Liver (tissue), 9 donors: ENCODE results near the gene DOCK9. TPM values are rescaled to one million over a fixed set of nuclear protein-coding genes. Genes with fewer than 3 reads are reported as not detected.
A peak's percentile ranks its signal among the peaks of the same experiment; 100 is the strongest.

ENCODE experiments used
- DNase-seq: peaks from one replicate; pipeline ENCODE4 v3.0.0-alpha.2; 2017; ENCODE audit warnings: low spot score
- H3K27ac ChIP-seq, 2 donors: one replicate each; pipeline ENCODE4 v1.7.0; 2013; ENCODE audit warnings: inconsistent platforms in 2 of 2, low read length in 2 of 2, control low read depth in 1 of 2, low read depth in 1 of 2, mild to moderate bottlenecking in 1 of 2
- H3K27me3 ChIP-seq, 4 donors: one replicate each; pipeline versions ENCODE4 v1.6.1 to v1.7.0; 2013; ENCODE audit warnings: low read length in 3 of 4, inconsistent platforms in 1 of 4, mild to moderate bottlenecking in 1 of 4, moderate library complexity in 1 of 4; ENCODE audit not compliant: control insufficient read depth in 4 of 4, insufficient read depth in 4 of 4
- H3K36me3 ChIP-seq, 4 donors: one replicate each; pipeline versions ENCODE4 v1.6.1 to v1.7.0; 2013; ENCODE audit warnings: low read length in 3 of 4, mild to moderate bottlenecking in 3 of 4, low read depth in 1 of 4, moderate library complexity in 1 of 4; ENCODE audit not compliant: control insufficient read depth in 4 of 4, insufficient read depth in 3 of 4
- H3K4me1 ChIP-seq, 4 donors: one replicate each; pipeline versions ENCODE4 v1.6.1 to v1.7.0; 2013; ENCODE audit warnings: low read length in 3 of 4, mild to moderate bottlenecking in 3 of 4, moderate library complexity in 1 of 4; ENCODE audit not compliant: control insufficient read depth in 4 of 4, insufficient read depth in 4 of 4
- H3K4me3 ChIP-seq, 3 donors: one replicate each; pipeline versions ENCODE4 v1.6.1 to v1.7.0; 2013; ENCODE audit warnings: low read length in 3 of 3, control low read depth in 1 of 3, low read depth in 1 of 3, mild to moderate bottlenecking in 1 of 3
- H3K9ac ChIP-seq, 2 donors: one replicate each; pipeline ENCODE4 v1.7.0; 2013; ENCODE audit warnings: low read length in 2 of 2, mild to moderate bottlenecking in 2 of 2, moderate library complexity in 2 of 2, control low read depth in 1 of 2, low read depth in 1 of 2
- H3K9me3 ChIP-seq, 4 donors: one replicate each; pipeline versions ENCODE4 v1.6.1 to v1.7.0; 2013; ENCODE audit warnings: low read length in 3 of 4; ENCODE audit not compliant: control insufficient read depth in 4 of 4
- CTCF ChIP-seq: fragments of 150-350 bp; IDR thresholded peaks from 2 replicates; pipeline ENCODE4 v1.5.1; 2017; ENCODE audit warnings: improper control_type of control experiment, low read depth, low read length; ENCODE audit not compliant: missing input control
- EGR1 ChIP-seq, 2 donors: IDR thresholded peaks; 2 replicates each; pipeline ENCODE4 v1.6.1; 2016 to 2018; ENCODE audit warnings: antibody characterized with exemption in 2 of 2, low read depth in 2 of 2
- FOXA1 ChIP-seq: IDR thresholded peaks from 2 replicates; pipeline ENCODE4 v1.6.1; 2016; ENCODE audit warnings: antibody characterized with exemption
- FOXA2 ChIP-seq: IDR thresholded peaks from 2 replicates; pipeline ENCODE4 v1.6.1; 2016; ENCODE audit warnings: antibody characterized with exemption
- GABPA ChIP-seq, 2 donors: IDR thresholded peaks in 1 of 2; conservative IDR thresholded peaks in 1 of 2; 2 replicates each; pipeline ENCODE4 v1.6.1; 2016; ENCODE audit warnings: antibody characterized with exemption in 2 of 2, mild to moderate bottlenecking in 1 of 2, moderate library complexity in 1 of 2
- HNF4A ChIP-seq, 2 donors: conservative IDR thresholded peaks; 2 replicates each; pipeline ENCODE4 v1.6.1; 2016; ENCODE audit warnings: antibody characterized with exemption in 2 of 2, mild to moderate bottlenecking in 2 of 2
- HNF4G ChIP-seq: IDR thresholded peaks from 2 replicates; pipeline ENCODE4 v1.6.1; 2016; ENCODE audit warnings: antibody characterized with exemption
- JUND ChIP-seq, 2 donors: IDR thresholded peaks; 2 replicates each; pipeline ENCODE4 v1.6.1; 2016; ENCODE audit warnings: antibody characterized with exemption in 2 of 2
- NR2F2 ChIP-seq: IDR thresholded peaks from 2 replicates; pipeline ENCODE4 v1.6.1; 2016; ENCODE audit warnings: antibody characterized with exemption
- RAD21 ChIP-seq, 2 donors: IDR thresholded peaks; 2 replicates each; pipeline ENCODE4 v1.6.1; 2016; ENCODE audit warnings: antibody characterized with exemption in 2 of 2, mild to moderate bottlenecking in 2 of 2
- RXRA ChIP-seq, 2 donors: IDR thresholded peaks; 2 replicates each; pipeline ENCODE4 v1.6.1; 2017 to 2018; ENCODE audit warnings: antibody characterized with exemption in 2 of 2, mild to moderate bottlenecking in 1 of 2
- SP1 ChIP-seq: IDR thresholded peaks from 2 replicates; pipeline ENCODE4 v1.6.1; 2018; ENCODE audit warnings: antibody characterized with exemption, mild to moderate bottlenecking
- TAF1 ChIP-seq: conservative IDR thresholded peaks from 2 replicates; pipeline ENCODE4 v1.6.1; 2016; ENCODE audit warnings: antibody characterized with exemption, mild to moderate bottlenecking
- YY1 ChIP-seq: IDR thresholded peaks from 2 replicates; pipeline ENCODE4 v1.6.1; 2016; ENCODE audit warnings: antibody characterized with exemption, mild to moderate bottlenecking
- ZBTB33 ChIP-seq: IDR thresholded peaks from 2 replicates; pipeline ENCODE4 v1.6.1; 2016; ENCODE audit warnings: antibody characterized with exemption
- WGBS: extraction: QIAGEN DNeasy Blood & Tissue Kit; methylation state at CpG from one replicate; pipeline ENCODE4 v1.1.7; 2013; 5-methylcytosine and 5-hydroxymethylcytosine counted together
- polyA plus RNA-seq, 2 donors: library from polyadenylated mRNA; stranded (reverse) in 1 of 2; unstranded in 1 of 2; fragments of 200-250 nt in 1 of 2; fragments of >200 nt in 1 of 2; fragmentation: Nextera tagmentation in 1 of 2; extraction: Ambion mirVana in 1 of 2; gene quantifications; one replicate each; pipeline versions ENCODE4 v1.2.1 to v1.2.3, GENCODE V29; 2013 to 2015
- total RNA-seq, 2 donors: library from RNA; depleted of rRNA; stranded (reverse); fragments of >200 nt; gene quantifications; one replicate each; pipeline ENCODE4 v1.2.3, GENCODE V29; 2014
- TF ChIP-seq, protein P1 (sequence below): IDR thresholded peaks from 2 replicates; pipeline ENCODE4 v1.6.1; 2016; ENCODE audit warnings: antibody characterized with exemption
- TF ChIP-seq, protein P2 (sequence below): IDR thresholded peaks from 2 replicates; pipeline ENCODE4 v1.6.1; 2016; ENCODE audit warnings: antibody characterized with exemption
- TF ChIP-seq, protein P3 (sequence below): IDR thresholded peaks from 2 replicates; pipeline ENCODE4 v1.6.1; 2016; ENCODE audit warnings: antibody characterized with exemption, mild to moderate bottlenecking
- donor health status: healthy.
- donor health status: healthy.
- donor health status: healthy.
- donor health status: healthy.
- donor health status: healthy.

DOCK9 gene
- total and polyA plus RNA-seq, 4 donors, result 5.4 to 31.3 (median 10.6) TPM

DNA sequence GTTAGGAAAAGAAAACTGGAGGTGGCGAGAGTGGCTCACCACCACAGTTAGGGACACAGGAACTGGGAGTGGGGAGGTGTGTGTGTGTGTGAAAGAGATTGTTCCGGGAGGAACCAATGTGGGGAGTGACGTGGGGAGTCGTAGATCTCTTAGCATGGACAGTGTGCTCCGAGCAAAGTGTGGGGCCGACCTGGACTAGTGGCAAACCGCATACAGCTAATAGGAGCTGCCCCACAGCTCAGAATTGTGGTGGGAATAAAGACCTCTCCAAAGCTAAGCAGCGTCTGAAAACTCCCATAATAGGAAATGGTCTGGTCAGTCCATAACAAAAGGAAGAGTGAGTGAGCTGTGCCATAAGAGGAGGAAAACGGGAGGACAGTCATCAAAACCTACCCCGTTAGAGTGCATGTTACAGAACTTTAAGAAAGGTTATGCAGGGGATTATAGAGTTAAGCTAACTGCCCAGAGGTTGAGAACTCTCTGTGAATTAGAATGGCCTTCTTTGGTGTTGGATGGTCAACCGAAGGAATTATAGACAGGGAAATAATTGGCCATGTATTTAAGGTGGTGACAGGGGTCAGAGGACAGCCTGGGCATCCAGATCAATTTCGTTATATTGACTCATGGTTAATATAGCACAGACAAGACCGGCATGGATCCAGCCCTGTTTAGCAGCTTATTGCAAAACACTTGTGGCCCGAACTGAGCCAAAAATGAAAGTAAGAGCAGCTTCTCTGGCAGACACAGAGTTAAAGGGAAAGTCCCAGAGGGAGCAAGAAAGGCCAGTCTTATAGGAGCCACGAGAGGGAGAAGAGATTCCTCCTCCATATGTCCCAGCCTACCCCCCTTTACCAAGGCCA lies 216.5 kb downstream of the DOCK9 start:
- Histone ChIP-seq H3K27me3 (no peaks in the 10 kb centered on the region), H3K9me3 (no peaks in the 10 kb centered on the region), H3K4me1 (peaks cover 2 to 33% (median 27%) of the 10 kb centered on the region in 4 donors), H3K36me3 (no peaks in the 10 kb centered on the region), H3K4me3 (peak overlapping the region; percentile 6 to 64 (median 37)), H3K27ac (peak overlapping the region; percentile 40 to 58), H3K9ac (peak overlapping the region in 1 of 2 donors; percentile 49)
- TF ChIP-seq RXRA (IDR thresholded peaks at IDR 0.05) (peak; percentile 86 to 90), ZBTB33 (peak; percentile 61), HNF4A (conservative IDR thresholded peaks at IDR 0.05) (peak; percentile 87 to 91), TAF1 (no peak), EGR1 (IDR thresholded peaks at IDR 0.05; ENCODE audit: low read depth in 2 of 2) (peak in 1 of 2 donors; percentile 58), YY1 (peak; percentile 82), NR2F2 (peak; percentile 78), SP1 (peak; percentile 86), FOXA1 (peak; percentile 35), HNF4G (peak; percentile 60), JUND (IDR thresholded peaks at IDR 0.05) (peak in 1 of 2 donors; percentile 65), FOXA2 (peak; percentile 65), GABPA (IDR thresholded peaks at IDR 0.05 in 1 of 2, conservative IDR thresholded peaks at IDR 0.05 in 1 of 2) (no peak), CTCF (no peak), RAD21 (IDR thresholded peaks at IDR 0.05) (peak; percentile 56 to 67)
- TF ChIP-seq, protein P1, sequence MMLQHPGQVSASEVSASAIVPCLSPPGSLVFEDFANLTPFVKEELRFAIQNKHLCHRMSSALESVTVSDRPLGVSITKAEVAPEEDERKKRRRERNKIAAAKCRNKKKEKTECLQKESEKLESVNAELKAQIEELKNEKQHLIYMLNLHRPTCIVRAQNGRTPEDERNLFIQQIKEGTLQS, result peak; percentile 37
- TF ChIP-seq, protein P2, sequence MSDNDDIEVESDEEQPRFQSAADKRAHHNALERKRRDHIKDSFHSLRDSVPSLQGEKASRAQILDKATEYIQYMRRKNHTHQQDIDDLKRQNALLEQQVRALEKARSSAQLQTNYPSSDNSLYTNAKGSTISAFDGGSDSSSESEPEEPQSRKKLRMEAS, result peak; percentile 92
- TF ChIP-seq, protein P3, sequence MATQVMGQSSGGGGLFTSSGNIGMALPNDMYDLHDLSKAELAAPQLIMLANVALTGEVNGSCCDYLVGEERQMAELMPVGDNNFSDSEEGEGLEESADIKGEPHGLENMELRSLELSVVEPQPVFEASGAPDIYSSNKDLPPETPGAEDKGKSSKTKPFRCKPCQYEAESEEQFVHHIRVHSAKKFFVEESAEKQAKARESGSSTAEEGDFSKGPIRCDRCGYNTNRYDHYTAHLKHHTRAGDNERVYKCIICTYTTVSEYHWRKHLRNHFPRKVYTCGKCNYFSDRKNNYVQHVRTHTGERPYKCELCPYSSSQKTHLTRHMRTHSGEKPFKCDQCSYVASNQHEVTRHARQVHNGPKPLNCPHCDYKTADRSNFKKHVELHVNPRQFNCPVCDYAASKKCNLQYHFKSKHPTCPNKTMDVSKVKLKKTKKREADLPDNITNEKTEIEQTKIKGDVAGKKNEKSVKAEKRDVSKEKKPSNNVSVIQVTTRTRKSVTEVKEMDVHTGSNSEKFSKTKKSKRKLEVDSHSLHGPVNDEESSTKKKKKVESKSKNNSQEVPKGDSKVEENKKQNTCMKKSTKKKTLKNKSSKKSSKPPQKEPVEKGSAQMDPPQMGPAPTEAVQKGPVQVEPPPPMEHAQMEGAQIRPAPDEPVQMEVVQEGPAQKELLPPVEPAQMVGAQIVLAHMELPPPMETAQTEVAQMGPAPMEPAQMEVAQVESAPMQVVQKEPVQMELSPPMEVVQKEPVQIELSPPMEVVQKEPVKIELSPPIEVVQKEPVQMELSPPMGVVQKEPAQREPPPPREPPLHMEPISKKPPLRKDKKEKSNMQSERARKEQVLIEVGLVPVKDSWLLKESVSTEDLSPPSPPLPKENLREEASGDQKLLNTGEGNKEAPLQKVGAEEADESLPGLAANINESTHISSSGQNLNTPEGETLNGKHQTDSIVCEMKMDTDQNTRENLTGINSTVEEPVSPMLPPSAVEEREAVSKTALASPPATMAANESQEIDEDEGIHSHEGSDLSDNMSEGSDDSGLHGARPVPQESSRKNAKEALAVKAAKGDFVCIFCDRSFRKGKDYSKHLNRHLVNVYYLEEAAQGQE, result peak; percentile 41
- no peak for DNase-seq
- WGBS, result 49% methylated on average over 15 of the region's 15 CpGs
